HG03575 (cell line): ENCODE data around the gene ZNF37A.
"Not testable (repeated sequence)": the region's sequence is repeated elsewhere in the genome, so short reads cannot be mapped to it uniquely, and the experiment has no call there.

ENCODE experiments used
- ATAC-seq: cut with Tn5 transposase; IDR thresholded peaks from one replicate; pipeline ENCODE4 v1.9.1; 2021; ENCODE audit not compliant: unreplicated experiment, insufficient number of reproducible peaks, low FRiP score; ENCODE audit errors: extremely low read depth

Gene ZNF37A

GRCh38 chr10:38146579-38147333, 52.6 kb downstream of the ZNF37A start:
- ATAC-seq = no peak

DNA sequence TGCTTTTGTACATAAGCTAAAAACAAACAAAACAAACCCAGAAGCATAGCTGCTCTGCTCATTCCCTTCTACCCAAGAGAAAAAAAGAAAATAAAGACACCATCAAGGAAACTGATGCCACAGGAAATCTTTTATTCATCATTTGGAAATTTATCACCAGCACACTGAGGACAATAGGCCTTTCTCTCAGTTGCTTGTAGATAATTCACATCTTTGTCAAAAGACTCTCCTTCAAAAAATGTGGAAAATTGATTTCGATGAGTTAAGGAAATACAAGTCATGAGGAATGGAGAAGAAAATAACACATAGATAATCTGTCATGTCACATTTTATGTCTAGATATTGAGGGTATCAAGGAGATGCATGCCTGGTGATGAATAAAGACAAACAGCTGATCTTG, 53.5 kb downstream of the ZNF37A start:
- ATAC-seq = no peak

DNA sequence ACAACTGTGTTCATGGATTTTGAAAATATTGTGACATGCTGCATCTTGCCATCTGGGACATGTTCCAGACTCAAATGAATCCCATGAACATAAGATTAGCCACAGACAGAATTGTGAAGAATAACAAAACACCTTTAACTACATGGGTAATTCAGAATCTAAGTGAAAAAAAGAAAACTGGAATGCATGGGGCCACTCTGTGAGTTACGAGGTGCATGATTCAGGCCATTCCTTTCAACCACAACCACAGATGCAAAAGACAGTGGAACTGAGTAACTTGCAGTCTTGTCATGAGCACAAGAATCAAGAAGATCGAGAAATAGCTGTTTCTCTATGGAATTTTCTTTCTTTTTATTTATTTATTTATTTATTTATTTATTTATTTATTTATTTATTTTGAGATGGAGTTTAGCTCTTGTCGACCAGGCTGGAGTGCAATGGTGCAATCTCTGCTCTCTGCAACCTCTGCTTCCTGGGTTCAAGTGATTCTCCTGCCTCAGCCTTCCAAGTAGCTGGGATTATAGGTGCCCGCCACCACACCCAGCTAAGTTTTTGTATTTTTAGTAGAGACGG, 56.8 kb downstream of the ZNF37A start:
- not testable (repeated sequence) for ATAC-seq

DNA sequence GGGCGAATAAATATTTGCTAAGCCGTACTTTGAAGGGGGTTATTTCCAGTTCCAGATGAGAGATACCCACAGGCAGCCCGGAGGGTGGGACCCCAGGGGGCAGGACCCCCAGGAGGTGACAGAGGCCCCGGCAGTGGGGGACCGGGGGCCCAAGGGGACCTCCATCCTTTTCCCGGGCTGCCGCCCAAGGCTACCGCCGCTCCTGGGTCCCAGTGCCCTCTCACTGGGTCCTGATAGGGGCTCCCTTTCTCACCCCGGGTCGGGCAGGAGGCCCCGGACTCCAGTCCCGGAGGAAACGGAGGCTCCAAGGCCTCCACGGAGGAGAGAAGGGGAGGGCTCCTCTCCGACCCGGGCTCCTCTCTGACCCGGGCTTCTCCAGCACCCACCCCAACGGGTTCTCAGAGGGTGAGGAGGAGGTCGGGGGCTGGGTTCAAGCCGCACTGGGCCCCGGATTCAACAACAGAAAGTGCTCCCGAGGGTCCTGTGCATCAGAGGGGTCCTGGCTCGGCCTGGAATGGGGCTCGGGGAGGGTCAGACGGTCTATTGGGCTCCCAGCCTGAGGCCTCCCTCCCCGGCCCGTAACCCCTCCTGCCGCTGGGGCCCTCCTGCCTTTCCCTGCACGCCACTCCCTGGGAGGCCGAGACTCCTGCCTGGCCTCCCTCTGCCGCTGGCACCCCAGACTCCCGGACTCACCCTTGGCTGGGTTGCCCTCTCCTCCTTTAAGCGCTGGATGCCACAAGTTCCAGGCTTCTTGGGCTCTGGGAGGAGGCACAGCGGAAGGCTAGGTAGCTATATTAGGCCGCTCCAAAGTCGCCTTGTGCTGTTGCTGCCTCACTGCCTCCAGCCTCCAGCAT, 62.5 kb downstream of the ZNF37A start:
- no peak for ATAC-seq

DNA sequence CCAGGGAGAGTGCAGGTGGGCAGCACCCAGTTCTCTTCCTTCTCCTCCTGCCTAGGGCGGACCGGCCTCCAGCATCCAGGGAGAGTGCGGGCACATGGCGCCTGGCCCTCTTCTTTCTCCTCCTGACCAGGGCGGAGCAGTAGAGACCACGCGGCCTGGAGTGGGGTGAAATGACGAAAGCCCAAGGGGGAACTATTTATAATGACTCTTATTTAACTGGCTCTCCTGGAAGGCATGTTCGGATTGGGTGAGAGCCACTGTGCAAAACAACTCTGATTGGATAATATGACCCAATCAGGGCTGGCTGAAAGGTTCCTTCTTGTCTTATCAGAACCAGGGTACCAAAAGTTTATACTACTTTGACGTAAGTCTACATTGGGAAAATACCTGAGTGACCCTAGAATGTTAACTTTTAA, 63.1 kb downstream of the ZNF37A start:
- ATAC-seq = no peak

- no peak for ATAC-seq
These were observed 64.9 kb downstream of the ZNF37A start for GRCh38 chr10:38159004-38159403.

GRCh38 chr10:38163617-38164016, 69.5 kb downstream of the ZNF37A start:
- ATAC-seq = no peak

GRCh38 chr10:38174336-38174735, 80.2 kb downstream of the ZNF37A start:
- ATAC-seq = no peak

DNA sequence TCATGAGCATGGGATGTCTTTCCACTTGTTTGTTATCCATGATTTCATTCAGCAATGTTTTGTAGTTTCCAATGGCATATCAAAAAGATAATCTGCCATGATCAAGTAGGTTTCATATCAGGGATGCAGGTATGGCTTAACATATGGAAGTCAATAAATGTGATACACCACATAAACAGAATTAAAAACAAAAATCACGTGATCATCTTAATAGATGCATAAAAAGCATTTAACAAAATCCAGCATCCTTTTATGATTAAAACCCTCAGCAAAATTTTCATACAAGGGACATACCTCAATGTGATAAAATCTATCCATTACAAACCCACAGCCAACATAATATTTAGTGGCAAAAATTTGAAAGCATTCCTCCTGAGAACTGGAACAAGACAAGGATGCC, 90.3 kb downstream of the ZNF37A start:
- no peak for ATAC-seq
